Activated CD8-positive, alpha-beta memory T cell treated with anti-CD3 and anti-CD28 coated beads for 24 hours (primary cell): ENCODE results near the gene RAB21.
"Not testable (repeated sequence)": the region's sequence is repeated elsewhere in the genome, so short reads cannot be mapped to it uniquely, and the experiment has no call there.

ENCODE experiments used
- DNase-seq: peaks from one replicate; pipeline ENCODE4 v3.0.0-alpha.2; 2020

The RAB21 gene

DNA sequence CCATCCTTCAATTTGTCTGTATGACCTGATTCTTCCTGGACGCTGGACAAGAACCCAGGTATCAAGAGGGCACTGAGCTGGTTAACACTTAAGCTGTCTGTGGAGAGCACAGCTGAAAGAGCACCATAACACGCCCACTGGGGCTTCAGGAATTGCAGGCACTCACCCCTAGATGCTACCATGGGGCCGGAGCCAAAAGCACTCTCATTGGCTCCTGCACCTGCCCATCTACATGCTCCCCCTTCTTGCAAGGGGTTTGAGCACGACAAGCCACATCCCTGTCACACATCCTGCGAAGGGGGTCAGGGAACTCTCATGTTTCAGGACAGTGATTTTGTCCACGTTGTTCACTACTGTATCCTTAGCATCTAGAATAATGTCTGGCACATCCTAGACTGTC lies 49.8 kb downstream of the RAB21 start:
- no peak for DNase-seq

DNA sequence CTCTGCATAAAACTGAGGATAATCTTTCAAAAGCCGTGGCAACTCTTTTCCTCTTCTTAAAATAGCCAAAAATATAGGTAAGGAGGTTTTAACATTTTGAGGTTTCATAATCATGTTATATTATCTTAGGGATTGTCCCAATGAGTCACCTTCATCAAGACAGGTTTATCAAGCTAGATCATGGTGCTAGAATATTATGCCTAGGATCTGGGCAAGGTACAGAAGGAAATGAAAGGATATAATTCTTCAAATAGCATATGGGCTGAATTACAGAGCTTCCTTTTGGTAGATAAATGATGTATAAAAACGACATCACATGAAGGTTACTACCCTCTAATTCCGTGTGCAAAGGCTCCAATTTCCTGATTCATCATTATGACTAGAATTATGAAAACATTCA lies 56.3 kb downstream of the RAB21 start:
- no peak for DNase-seq

DNA sequence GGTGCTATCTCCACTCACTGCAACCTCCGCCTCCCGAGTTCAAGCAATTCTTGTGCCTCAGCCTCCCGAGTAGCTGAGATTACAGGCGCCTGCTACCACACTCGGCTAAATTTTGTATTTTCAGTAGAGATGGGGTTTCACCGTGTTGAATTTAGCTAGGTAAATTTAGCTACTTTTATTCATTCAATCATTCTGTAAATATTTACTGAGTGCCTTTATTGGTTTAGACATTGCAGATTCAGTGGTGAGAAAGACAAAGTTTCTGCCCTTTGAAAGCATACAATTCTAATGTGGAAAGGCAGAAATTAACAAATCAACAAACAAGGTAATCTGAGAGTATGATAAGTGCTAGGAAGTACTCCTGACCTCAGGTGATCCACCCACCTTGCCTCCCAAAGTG lies 60.6 kb downstream of the RAB21 start:
- not testable (repeated sequence) for DNase-seq

DNA sequence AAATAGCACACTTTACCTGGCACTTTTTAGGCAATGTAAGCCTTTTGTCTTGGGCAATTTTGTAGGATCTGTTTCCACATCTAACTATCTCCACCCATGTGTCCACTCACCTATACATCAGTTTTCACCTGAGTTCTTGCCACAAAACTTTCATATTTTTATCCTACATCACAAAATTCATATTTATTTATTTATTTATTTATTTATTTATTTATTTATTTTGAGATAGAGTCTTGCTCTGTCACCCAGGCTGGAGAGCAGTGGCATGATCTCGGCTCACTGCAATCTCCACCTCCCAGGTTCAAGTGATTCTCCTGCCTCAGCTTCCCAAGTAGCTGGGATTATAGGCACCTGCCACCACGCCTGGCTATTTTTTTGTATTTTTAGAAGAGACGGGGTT lies 67.4 kb downstream of the RAB21 start:
- not testable (repeated sequence) for DNase-seq

DNA sequence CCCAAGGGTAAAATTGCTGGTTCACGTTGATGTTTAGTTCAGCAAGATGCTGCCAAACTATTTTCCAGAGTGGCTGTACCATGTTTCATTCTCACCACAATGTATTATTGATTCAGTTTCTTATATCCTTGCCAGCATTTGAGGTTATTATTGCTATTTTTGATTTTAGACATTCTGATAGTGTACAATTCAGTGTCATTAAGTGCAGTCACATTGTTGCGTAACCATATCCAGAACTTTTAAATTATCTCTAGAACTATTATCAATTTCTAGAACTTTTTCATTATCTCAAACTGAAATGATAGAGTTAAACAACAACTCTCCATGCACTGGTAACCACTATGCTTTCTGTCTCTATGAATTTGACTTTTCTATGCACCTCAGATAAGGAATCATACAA lies 74.2 kb downstream of the RAB21 start:
- DNase-seq, result no peak

DNA sequence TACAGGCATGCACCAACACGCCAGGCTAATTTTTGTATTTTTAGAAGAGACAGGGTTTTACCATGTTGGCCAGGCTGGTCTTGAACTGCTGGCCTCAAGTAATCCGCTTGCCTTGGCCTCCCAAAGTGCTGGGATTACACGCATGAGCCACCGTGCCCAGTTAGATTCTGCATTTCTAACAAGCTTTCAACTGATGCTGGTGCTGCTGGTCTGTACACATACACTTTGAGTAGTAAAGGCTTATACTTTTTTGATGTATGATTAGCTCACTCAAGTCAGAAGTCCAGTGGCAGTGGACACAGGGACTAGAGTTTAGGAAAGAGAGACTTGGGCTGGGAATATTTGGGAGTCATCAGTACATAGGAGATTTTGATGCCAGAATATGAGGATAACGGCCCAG lies 82.7 kb downstream of the RAB21 start:
- DNase-seq, result no peak

DNA sequence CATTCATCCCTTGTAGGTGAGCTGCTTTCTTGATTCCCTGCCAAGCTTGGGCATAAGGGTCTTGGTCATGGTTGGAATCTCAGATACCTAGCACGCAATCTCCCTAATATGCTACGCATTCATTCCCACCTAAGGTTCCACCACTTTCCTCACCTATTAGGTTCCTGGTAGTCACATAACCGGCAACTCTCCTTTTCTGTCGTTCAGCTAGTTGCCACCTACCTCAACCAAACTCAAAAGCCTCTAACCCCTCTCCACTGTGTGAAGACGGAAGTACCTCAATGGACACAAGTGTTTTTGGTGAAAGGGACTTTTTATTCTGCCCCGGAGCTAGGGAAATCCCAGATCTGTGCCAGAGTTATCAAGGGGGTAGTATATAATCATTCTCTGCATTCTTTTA lies 83.6 kb downstream of the RAB21 start:
- DNase-seq, result no peak

DNA sequence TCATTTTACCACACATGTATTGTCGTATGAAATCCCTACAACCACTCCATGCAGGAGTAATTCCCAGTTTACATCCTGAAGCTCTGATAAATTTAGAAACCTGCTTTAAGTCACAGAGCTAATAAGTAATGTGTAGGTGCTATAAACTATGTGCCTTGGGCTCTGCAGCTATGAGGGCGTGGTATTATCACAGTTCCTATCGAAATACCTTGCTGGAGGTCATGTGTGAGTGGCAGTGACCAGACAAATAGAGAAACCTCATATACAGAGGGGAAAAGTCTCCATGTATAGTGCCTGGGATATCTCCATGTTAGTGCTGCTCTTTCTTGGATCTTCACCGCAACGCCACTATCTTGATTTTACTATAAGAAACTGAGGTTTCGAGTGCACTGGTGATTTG lies 84.0 kb downstream of the RAB21 start:
- DNase-seq, result no peak

DNA sequence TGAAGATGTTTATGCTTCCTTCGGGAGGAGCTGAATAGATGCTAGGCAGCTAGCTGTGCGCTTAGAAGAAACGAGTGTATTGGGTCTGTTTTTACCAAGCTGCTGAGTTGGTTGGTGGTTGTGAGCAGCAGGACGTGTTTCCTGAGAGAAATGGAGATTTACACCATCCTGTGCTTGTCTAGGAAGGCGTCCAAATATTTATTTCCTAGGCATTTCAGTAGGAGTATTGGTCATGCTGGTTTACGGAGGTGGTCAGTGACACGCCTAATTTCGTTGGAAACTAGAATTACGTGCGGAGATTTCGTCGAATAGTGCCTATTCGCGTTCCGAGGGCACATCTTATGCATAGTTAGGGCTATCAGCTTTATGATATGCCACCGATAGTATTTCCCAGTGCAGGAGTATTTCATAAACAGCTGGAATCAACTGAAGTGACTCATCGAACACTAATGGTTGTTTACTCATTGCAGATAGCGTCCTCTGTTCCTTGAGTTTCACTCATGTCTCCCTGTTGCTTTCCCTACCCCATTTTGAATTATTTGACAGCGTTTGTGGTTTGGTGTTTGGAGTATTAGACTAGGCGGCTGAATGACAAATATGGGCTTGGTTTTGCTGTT lies 85.7 kb downstream of the RAB21 start:
- DNase-seq, result peak; percentile 60

DNA sequence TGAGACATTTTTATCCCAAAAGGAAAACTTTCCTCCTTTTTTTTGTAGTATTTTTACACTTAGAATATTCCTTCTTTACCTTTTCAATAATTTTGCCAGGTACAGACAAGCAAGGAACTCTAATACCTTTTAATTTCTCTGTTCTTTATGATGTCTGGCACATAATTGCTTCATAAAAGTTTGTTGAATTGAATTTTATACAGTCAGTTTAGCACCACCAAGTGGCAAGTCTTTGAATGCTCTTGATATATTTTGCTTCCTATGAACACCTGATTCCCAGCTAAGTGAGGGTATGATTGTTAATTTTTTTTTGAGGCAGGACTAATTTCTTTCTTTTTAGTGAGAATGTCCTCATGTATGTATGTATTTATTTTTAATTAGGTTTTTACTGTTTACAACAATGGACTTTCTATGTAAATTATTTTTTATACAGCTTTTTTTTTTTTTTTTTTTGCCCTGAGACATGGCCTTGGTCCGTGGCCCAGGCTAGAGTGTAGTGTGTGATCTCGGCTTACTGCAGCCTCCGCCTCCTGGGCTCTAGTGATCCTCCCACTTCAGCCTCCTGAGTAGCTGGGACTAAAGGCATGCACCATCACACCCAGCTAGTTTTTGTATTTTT lies 91.8 kb downstream of the RAB21 start:
- DNase-seq, result no peak

DNA sequence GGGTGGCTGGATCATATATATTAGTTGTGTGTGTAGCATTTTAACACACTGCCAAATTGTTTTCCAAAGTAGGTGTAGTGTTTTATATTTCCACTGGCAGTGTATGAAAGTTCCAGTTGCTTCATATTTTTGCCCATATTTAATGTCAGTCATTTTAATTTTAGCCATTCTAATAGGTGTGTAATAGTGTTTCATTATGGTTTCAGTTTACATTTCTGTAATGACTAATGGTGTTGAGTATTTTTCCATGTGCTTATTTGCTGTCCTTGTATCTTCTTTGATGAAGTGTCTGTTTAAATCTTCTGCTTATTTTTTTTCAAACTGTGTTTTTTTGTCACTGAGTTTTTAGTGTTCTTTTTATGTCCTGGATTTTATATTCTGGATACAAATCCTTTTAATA lies 93.5 kb downstream of the RAB21 start:
- no peak for DNase-seq

DNA sequence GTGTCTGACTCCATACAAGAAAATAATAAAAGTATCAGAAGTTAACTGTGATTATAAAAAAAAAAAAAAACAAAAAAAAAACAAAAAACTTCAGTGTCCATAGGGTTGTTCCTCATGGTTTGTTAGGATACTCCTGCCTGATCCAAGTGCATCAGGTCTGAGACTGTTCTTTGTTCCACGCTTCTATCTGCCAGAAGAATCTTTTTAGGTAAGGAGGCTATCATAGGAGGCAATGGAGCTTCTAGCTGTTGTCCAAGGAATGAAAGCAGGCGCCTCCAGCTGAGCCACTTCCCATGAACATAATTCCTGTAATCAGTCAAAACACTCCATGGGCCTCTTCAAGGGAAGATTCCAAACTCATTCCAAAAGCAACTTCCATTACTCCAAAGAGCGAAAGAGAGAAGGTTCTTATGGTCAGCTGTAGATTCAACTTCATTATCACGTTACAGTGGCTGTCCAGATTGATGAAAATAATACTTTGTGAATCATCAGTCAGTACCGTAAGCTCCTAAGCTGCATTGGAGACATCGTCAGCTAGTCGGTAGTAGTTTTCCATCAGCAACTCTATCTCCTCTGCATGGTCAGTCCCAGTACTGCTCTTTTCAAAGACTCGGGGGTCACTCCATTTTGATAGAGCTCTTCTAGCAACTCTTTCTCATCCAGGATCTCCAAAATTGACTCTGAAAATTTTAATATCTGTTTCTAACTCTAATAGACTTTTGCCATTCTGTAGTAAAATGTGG lies 94.6 kb downstream of the RAB21 start:
- DNase-seq, result no peak
